GM12875 (cell line): ENCODE measurements around the gene PDIA4.

Experiments
- H3K4me3 ChIP-seq: one replicate; pipeline ENCODE4 v1.5.1; 2011; ENCODE audit warnings: low read depth, low read length, control low read depth
- TF ChIP-seq, protein P1 (sequence below): IDR thresholded peaks from 2 replicates; pipeline ENCODE4 v1.5.1; 2011; ENCODE audit warnings: low read depth, mild to moderate bottlenecking, control low read depth, inconsistent platforms, low read length, moderate library complexity, borderline replicate concordance; ENCODE audit not compliant: insufficient read depth

PDIA4 gene

DNA sequence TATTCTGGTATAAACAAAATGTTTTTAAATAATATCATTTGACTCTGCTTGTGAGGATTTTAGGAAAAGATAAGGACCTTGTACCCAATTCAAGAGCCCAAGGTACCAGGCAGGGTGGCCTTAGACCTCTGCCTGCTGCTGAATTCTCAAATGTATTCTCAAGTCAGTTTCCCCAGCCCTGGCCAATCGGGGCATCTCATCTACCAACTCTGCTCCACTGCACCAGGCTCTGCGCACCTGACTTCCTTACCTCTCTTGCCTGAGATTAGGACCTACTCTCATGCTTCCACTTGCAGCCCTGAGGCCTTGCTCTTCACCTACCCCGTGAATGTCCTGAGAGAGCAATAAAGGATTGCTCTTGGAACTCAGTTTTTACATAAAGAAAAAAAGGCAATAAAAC is 74.6 kb downstream of the PDIA4 start:
- TF ChIP-seq, protein P1, sequence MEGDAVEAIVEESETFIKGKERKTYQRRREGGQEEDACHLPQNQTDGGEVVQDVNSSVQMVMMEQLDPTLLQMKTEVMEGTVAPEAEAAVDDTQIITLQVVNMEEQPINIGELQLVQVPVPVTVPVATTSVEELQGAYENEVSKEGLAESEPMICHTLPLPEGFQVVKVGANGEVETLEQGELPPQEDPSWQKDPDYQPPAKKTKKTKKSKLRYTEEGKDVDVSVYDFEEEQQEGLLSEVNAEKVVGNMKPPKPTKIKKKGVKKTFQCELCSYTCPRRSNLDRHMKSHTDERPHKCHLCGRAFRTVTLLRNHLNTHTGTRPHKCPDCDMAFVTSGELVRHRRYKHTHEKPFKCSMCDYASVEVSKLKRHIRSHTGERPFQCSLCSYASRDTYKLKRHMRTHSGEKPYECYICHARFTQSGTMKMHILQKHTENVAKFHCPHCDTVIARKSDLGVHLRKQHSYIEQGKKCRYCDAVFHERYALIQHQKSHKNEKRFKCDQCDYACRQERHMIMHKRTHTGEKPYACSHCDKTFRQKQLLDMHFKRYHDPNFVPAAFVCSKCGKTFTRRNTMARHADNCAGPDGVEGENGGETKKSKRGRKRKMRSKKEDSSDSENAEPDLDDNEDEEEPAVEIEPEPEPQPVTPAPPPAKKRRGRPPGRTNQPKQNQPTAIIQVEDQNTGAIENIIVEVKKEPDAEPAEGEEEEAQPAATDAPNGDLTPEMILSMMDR: no peak
- no peak overlapping the region for H3K4me3 ChIP-seq
